Central memory CD8-positive, alpha-beta T cell (primary cell): ENCODE results near the gene UTP20.
"Not testable (repeated sequence)": the region's sequence is repeated elsewhere in the genome, so short reads cannot be mapped to it uniquely, and the experiment has no call there.

Experiments used
- ATAC-seq: fragments of 150-1000 bp; cut with Tn5 transposase; replicated peaks from 2 replicates; pipeline ENCODE4 v1.10.0; 2022; ENCODE audit warnings: mild to moderate bottlenecking, moderate FRiP score, moderate number of reproducible peaks; ENCODE audit not compliant: poor library complexity, severe bottlenecking; ENCODE audit errors: extremely low read depth
- DNase-seq, 2 donors: peaks; one replicate each; pipeline ENCODE4 v3.0.0; 2021; ENCODE audit warnings: low spot score in 2 of 2
- H3K27ac Mint-ChIP-seq: one replicate; pipeline ENCODE4 v1.8.0; 2022; ENCODE audit warnings: low read depth, mild to moderate bottlenecking, moderate library complexity, mixed read lengths
- H3K27me3 Mint-ChIP-seq: one replicate; pipeline ENCODE4 v1.8.0; 2022; ENCODE audit warnings: mixed read lengths
- H3K36me3 Mint-ChIP-seq: one replicate; pipeline ENCODE4 v1.8.0; 2022; ENCODE audit warnings: mild to moderate bottlenecking, moderate library complexity, mixed read lengths; ENCODE audit not compliant: insufficient read depth
- H3K4me1 Mint-ChIP-seq: one replicate; pipeline ENCODE4 v1.8.0; 2022; ENCODE audit warnings: mixed read lengths
- H3K4me3 Mint-ChIP-seq: one replicate; pipeline ENCODE4 v1.8.0; 2022; ENCODE audit warnings: mild to moderate bottlenecking, moderate library complexity, mixed read lengths
- H3K9me3 Mint-ChIP-seq: one replicate; pipeline ENCODE4 v1.8.0; 2022; ENCODE audit warnings: mixed read lengths

Gene UTP20

GRCh38 chr12:101407436-101408345 lies 127.8 kb downstream of the UTP20 start, which contains the start of gene ARL1:
TSS of gene ARL1 (minus strand) at chr12:101407772. CDS start at chr12:101407645, 127 bp downstream.
- no peaks in the 10 kb centered on the region for H3K9me3 Mint-ChIP-seq
- DNase-seq, result peak; percentile 59 to 66
- peak within 1 kb of the TSS; percentile 99 for H3K4me3 Mint-ChIP-seq
- H3K4me1 Mint-ChIP-seq, result peaks cover 31% of the 10 kb centered on the region
- no peaks in the 10 kb centered on the region for H3K27me3 Mint-ChIP-seq
- peak; percentile 71 for ATAC-seq
- H3K36me3 Mint-ChIP-seq, result peaks cover 10% of the 10 kb centered on the region
- H3K27ac Mint-ChIP-seq, result peak within 1 kb of the TSS; percentile 97

- not testable (repeated sequence) for H3K4me3 Mint-ChIP-seq, H3K27me3 Mint-ChIP-seq, ATAC-seq, H3K27ac Mint-ChIP-seq, H3K9me3 Mint-ChIP-seq, DNase-seq
- Mint-ChIP-seq H3K4me1 (peaks cover 24% of the 10 kb centered on the region), H3K36me3 (peaks cover 10% of the 10 kb centered on the region)
Observed at GRCh38 chr12:101410169-101410568, 130.3 kb downstream of the UTP20 start.

- Mint-ChIP-seq H3K27ac (no peak overlapping the region), H3K9me3 (no peaks in the 10 kb centered on the region), H3K4me3 (no peak overlapping the region), H3K4me1 (no peaks in the 10 kb centered on the region), H3K27me3 (no peaks in the 10 kb centered on the region), H3K36me3 (no peaks in the 10 kb centered on the region)
- ATAC-seq, result no peak
- DNase-seq, result no peak
Observed at GRCh38 chr12:101414533-101415119, 134.7 kb downstream of the UTP20 start.

GRCh38 chr12:101415228-101415627 lies 135.3 kb downstream of the UTP20 start:
- Mint-ChIP-seq H3K9me3 (no peaks in the 10 kb centered on the region), H3K27me3 (no peaks in the 10 kb centered on the region), H3K4me1 (no peaks in the 10 kb centered on the region), H3K4me3 (no peak overlapping the region), H3K36me3 (no peaks in the 10 kb centered on the region), H3K27ac (no peak overlapping the region)
- no peak for DNase-seq
- no peak for ATAC-seq

GRCh38 chr12:101422066-101422465 lies 142.2 kb downstream of the UTP20 start:
- not testable (repeated sequence) for H3K4me1 Mint-ChIP-seq, ATAC-seq, H3K4me3 Mint-ChIP-seq, H3K27me3 Mint-ChIP-seq, H3K27ac Mint-ChIP-seq, H3K9me3 Mint-ChIP-seq, DNase-seq, H3K36me3 Mint-ChIP-seq

- H3K27me3 Mint-ChIP-seq, result no peaks in the 10 kb centered on the region
- no peak for ATAC-seq
Observed at GRCh38 chr12:101424620-101425019, 144.7 kb downstream of the UTP20 start.

GRCh38 chr12:101430456-101430855 lies 150.6 kb downstream of the UTP20 start:
- Mint-ChIP-seq H3K4me1 (no peaks in the 10 kb centered on the region), H3K27ac (no peak overlapping the region), H3K36me3 (no peaks in the 10 kb centered on the region), H3K9me3 (no peaks in the 10 kb centered on the region), H3K27me3 (no peaks in the 10 kb centered on the region), H3K4me3 (no peak overlapping the region)
- ATAC-seq, result no peak
- DNase-seq, result no peak

More at GRCh38 chr12:101424620-101425019, 144.7 kb downstream of the UTP20 start:
- Mint-ChIP-seq H3K4me3 (no peak overlapping the region), H3K4me1 (no peaks in the 10 kb centered on the region), H3K27ac (no peak overlapping the region), H3K36me3 (no peaks in the 10 kb centered on the region), H3K9me3 (no peaks in the 10 kb centered on the region)
- DNase-seq, result no peak

- H3K27me3 Mint-ChIP-seq, result no peaks in the 10 kb centered on the region
- H3K4me3 Mint-ChIP-seq, result no peak overlapping the region
- no peaks in the 10 kb centered on the region for H3K9me3 Mint-ChIP-seq
- no peaks in the 10 kb centered on the region for H3K36me3 Mint-ChIP-seq
- H3K4me1 Mint-ChIP-seq, result no peaks in the 10 kb centered on the region
- H3K27ac Mint-ChIP-seq, result no peak overlapping the region
- DNase-seq (no peak), ATAC-seq (no peak)
Observed at GRCh38 chr12:101436136-101436535, 156.2 kb downstream of the UTP20 start.
